HT1080 (cell line): ENCODE results near the gene TPM2. TPM values are rescaled to one million over a fixed set of nuclear protein-coding genes. Genes with fewer than 3 reads are reported as not detected.

Experiments
- DNase-seq: peaks from one replicate; pipeline ENCODE4 v3.0.0-alpha.2; 2015; ENCODE audit warnings: low read depth
- total RNA-seq: library from RNA; depleted of rRNA; stranded (reverse); fragments of >200 nt; shearing (Covaris generic); gene quantifications from 2 replicates; pipeline ENCODE4 v1.2.3, GENCODE V29; 2014

TPM2 gene
- total RNA-seq, 1 experiment from 2014 or later, result 405 TPM

DNA sequence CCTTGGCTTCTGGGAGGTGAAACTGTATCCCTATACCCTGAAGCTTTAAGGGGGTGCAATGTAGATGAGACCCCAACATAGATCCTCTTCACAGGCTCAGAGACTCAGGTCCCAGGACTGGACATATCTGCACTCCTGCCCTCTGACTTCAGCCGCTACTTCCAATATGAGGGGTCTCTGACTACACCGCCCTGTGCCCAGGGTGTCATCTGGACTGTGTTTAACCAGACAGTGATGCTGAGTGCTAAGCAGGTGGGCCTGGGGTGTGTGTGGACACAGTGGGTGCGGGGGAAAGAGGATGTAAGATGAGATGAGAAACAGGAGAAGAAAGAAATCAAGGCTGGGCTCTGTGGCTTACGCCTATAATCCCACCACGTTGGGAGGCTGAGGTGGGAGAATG, 10.6 kb downstream of the TPM2 start:
- no peak for DNase-seq

DNA sequence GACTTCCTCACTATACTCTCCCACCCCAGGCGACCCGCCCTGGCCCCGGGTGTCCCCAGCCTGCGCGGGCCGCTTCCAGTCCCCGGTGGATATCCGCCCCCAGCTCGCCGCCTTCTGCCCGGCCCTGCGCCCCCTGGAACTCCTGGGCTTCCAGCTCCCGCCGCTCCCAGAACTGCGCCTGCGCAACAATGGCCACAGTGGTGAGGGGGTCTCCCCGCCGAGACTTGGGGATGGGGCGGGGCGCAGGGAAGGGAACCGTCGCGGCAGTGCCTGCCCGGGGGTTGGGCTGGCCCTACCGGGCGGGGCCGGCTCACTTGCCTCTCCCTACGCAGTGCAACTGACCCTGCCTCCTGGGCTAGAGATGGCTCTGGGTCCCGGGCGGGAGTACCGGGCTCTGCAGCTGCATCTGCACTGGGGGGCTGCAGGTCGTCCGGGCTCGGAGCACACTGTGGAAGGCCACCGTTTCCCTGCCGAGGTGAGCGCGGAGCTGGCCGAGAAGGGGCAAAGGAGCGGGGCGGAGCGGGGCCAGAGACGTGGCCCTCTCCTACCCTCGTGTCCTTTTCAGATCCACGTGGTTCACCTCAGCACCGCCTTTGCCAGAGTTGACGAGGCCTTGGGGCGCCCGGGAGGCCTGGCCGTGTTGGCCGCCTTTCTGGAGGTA, 13.9 kb downstream of the TPM2 start:
- no peak for DNase-seq

DNA sequence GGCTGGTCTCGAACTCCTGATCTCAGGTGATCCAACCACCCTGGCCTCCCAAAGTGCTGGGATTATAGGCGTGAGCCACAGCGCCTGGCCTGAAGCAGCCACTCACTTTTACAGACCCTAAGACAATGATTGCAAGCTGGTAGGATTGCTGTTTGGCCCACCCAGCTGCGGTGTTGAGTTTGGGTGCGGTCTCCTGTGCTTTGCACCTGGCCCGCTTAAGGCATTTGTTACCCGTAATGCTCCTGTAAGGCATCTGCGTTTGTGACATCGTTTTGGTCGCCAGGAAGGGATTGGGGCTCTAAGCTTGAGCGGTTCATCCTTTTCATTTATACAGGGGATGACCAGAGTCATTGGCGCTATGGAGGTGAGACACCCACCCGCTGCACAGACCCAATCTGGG, 14.5 kb downstream of the TPM2 start:
- DNase-seq, result no peak

DNA sequence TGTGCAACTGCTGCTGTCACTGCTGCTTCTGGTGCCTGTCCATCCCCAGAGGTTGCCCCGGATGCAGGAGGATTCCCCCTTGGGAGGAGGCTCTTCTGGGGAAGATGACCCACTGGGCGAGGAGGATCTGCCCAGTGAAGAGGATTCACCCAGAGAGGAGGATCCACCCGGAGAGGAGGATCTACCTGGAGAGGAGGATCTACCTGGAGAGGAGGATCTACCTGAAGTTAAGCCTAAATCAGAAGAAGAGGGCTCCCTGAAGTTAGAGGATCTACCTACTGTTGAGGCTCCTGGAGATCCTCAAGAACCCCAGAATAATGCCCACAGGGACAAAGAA, 15.7 kb downstream of the TPM2 start:
- DNase-seq, result no peak

DNA sequence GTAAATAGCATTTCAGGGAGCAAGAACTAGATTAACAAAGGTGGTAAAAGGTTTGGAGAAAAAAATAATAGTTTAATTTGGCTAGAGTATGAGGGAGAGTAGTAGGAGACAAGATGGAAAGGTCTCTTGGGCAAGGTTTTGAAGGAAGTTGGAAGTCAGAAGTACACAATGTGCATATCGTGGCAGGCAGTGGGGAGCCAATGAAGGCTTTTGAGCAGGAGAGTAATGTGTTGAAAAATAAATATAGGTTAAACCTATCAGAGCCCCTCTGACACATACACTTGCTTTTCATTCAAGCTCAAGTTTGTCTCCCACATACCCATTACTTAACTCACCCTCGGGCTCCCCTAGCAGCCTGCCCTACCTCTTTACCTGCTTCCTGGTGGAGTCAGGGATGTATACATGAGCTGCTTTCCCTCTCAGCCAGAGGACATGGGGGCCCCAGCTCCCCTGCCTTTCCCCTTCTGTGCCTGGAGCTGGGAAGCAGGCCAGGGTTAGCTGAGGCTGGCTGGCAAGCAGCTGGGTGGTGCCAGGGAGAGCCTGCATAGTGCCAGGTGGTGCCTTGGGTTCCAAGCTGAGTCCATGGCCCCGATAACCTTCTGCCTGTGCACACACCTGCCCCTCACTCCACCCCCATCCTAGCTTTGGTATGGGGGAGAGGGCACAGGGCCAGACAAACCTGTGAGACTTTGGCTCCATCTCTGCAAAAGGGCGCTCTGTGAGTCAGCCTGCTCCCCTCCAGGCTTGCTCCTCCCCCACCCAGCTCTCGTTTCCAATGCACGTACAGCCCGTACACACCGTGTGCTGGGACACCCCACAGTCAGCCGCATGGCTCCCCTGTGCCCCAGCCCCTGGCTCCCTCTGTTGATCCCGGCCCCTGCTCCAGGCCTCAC, 16.3 kb downstream of the TPM2 start, which contains the start of gene CA9:
CA9 (plus strand) TSS at position 797 of the 893 bp plus-strand sequence; CDS start at position 829, 32 bp downstream.
- DNase-seq, result no peak

DNA sequence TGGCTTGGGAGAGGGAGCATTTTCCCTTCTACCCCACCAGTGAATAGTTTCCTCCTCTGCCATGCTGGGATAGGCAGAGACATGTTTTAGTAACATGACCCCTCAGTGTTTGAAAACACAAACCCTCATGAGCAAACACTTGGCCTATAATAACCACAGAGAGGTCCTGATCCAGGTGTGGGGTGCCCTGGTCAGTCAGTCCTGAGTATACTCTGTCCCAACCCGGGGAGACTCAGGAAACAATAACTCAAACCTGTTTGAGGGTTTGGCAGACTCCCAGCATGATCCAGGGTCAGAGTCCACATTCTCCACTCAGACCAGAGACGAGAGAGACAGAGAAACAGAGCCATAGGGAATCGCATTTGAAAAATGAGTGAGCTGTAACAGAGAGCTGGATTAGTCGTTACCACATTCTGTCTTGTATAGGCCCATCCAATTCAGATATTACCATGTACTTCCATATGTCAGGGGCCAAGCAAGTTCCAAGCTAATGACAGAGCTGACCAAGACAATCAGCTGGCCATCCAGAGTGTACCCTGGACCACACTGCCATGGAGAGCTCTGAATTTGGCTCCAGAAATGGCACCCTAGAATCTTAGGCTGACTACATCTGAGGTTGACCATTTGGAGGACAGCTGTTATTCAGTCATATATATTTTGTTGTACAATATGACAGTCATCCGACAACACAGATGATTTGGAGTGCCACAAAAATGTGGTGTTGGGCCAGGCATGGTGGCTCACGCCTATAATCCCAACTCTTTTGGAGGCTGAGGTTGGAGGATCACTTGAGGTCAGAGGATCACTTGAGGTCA, 20.2 kb downstream of the TPM2 start:
- peak; percentile 38 for DNase-seq

DNA sequence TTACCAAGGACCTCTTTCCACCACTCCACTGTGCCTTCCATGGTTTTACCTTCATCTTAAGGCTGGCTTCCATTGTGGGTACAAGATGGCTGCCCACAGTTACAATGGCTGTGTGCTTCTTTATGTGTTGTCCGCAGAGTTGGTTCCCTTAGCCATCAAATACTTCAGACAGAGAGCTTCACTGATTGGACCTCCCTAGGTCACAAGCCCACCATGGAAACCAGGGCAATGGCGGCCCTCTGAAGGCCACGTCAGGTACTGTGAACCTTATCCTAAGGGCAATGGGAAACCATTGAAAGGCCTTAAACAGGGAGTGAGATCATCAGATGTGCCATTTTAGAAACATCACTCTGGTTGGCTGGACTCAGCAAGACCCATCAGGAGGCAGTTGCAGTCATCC, 21.8 kb downstream of the TPM2 start:
- no peak for DNase-seq

DNA sequence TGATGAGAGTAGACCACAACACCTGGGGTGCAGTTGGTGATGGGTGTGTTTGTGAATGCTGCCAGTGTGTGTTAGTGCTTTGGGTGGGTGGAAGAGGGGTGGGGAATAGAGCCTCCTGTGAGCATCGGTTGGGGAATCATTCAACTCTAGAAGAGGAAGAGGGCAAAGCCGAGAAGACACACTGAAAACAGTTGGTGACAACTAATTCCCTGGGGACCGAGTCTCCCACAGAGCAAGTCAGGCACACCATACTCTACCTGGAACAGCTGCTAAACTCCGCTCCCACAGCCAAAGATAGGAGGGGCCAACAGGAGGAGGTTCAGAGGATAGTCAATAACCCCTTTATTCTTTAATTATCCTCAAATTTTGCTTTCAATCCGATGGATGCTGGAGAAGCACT, 23.2 kb downstream of the TPM2 start:
- DNase-seq, result no peak

DNA sequence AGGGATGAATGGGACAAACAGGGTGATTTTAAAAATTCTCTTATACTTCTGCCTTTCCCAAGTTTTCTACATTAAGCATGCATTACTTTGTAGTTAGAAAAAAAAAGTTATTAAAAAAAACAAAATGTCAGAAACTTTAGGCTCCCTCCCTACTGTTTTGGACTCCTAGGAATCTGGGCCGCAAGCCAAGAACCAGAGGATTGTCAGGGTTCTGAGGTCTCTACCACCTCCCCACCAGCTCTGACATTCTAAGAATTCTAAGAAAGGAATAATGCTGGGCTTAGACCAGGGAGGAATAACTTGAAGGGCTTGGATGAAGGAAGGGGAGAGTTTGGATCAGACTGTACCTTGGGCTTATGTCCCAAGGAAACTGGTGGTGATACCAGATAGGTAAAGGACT, 23.7 kb downstream of the TPM2 start:
- no peak for DNase-seq

DNA sequence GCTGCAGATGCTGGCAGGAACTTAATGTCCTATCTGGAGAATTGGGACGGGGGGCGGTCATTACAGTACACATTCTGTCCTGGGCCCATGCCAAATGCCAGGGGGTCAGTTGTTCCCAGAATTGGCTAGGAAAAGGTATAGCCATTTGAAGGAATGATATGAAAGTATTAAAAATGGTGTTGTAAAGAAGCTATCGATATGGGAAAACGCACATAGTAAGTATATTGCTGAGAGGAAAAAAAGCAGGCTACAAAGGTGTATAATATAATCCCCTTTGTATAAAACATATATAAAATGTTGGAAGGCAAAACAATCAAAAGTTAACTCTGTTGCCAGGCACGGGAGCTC, 24.3 kb downstream of the TPM2 start:
- no peak for DNase-seq

DNA sequence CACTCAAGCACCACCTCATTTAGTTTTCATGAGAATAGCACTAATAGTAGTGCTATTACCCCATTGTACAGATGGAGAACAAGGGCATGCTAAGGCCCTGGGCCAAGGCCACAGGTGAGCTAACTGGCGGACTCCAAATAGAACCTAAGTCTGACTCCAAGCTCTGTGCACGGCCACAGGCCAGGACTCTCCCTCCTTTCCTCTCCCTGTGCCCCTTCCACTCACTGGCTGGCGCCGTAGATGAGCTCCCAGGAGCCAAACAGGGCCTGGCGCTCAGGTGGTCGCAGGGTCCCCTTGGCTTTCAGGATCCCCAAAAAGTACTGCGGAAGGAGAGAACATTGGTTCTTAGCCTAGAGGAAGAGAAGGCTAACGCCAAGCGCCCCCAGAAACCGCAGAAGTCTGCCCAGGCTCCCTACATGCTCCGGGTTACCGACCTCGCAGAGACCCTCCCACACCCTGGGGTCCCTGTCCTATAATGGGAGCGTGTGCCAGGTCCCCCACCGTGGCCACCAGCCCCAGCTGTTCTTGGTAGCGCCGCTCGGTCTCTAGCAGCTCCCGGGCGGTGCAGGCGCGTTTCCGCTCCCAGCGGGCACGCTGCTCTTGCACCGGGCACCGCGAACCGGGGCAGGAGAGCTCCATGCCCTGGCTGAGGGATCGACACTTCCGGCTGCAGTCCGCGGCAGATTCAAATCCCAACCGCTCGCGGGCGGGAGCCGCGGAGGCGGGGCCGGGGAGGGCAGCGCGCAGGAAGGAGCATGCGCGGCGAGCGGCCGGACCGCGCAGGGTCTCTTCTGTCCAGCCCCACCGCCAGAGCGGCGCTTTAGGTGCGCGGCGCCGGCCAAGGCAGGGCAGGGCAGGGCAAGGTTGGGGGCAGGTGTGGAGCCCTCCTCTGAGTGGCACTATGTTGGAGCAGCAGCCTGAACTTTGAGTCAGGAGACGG, 24.9 kb downstream of the TPM2 start, which contains the start of gene ARHGEF39:
ARHGEF39 (minus strand) TSS at position 665 of the 940 bp plus-strand sequence; CDS start at position 639, 26 bp downstream.
- peak; percentile 88 for DNase-seq

DNA sequence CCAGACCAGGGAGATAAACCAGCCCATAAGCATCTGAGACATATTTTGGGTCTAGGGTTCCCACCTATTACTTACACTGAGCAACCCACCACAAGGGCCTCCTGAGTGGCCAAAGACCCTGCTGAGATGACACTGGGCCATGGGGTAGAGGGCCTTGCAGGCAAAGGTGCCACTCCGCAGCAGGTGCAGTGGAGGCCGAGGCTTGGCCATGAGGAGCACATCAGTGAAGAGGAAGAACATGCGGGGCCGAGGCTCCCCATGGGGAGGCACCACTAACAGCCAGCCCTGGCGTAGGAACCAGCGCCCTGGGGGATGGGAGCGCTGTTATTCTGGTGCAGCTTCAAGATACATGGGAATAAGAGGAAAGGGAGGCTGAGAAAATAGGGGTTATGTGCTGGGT, 27.3 kb downstream of the TPM2 start:
- no peak for DNase-seq

DNA sequence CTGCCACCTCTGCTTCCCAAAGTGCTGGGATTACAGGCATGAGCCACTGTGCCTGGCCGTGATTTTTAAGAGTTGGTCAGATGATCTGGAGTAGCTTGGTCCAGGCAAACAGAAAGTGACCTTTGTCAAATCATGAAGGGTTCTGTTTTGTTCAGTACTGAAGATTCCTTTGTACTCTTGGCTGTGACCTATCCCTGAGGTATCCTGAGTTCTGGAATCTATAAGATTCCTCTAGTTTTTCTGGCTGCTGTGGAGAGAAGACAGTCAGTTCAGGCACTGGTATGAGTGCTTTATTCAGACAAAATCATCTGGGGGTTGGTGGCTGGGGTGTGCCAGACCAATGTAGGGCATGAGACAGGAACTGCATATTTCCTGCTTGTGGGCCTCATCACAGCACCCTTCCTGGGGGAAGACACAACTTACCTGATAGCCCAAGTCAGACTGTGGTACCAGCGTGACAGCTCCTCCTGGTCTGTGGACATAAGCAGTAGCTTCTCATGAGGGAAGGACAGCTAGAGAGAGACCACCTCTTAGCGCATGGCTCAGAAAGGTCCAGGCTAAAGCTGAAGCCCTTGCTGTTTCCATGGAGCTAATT, 27.9 kb downstream of the TPM2 start:
- no peak for DNase-seq

DNA sequence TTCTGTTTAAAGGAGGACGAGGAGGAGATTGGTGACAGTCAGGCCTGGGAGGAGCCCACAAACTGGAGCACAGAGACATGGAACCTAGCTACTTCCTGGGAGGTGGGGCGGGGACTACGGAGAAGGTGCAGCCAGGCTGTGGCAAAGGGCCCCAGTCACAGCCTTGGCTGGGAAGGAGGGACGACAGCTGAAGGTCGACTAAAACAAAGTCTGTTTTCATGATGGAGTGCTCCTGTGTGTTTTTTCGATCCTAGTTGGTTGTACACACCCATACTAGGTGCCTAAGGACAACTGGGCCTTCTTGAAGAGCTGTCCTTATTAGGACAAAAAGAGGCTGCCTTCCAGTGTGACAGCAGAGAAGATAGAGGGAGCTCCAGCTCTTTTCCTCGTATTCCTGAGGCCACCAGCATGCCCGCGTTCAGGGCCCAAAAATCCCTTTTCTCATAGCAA, 28.7 kb downstream of the TPM2 start:
- no peak for DNase-seq

DNA sequence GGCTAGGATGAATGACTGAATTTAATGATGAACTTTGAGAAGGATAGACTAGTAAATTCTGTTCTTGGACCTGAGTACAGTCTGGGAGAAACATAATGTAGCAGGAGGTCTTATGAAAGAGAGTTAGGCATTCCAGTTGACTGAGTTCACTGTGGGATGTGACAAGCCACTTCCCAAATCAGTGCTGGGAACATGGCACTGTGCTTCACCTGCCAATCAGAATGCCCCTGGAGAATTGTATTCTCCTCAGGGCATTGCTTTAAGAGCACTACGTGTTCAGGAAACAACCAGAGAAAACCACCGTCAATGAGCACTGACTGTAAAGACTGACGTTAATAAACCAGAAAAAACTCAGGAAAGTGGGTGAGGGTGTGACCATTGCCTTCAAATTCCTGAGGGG, 30.4 kb downstream of the TPM2 start:
- peak; percentile 62 for DNase-seq

DNA sequence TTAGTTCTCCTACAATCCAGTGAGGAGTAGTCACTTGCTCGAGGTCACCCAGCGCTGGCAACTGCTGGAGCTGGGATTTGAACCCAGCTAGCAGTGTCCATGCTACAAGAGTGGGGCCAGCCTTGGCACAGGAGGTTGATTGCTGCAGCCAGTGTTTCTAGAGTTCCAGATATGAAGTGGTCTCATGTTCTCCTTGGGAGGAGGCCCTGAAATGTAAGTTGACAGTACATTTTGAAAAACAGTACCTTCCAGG, 30.8 kb downstream of the TPM2 start:
- peak; percentile 62 for DNase-seq

DNA sequence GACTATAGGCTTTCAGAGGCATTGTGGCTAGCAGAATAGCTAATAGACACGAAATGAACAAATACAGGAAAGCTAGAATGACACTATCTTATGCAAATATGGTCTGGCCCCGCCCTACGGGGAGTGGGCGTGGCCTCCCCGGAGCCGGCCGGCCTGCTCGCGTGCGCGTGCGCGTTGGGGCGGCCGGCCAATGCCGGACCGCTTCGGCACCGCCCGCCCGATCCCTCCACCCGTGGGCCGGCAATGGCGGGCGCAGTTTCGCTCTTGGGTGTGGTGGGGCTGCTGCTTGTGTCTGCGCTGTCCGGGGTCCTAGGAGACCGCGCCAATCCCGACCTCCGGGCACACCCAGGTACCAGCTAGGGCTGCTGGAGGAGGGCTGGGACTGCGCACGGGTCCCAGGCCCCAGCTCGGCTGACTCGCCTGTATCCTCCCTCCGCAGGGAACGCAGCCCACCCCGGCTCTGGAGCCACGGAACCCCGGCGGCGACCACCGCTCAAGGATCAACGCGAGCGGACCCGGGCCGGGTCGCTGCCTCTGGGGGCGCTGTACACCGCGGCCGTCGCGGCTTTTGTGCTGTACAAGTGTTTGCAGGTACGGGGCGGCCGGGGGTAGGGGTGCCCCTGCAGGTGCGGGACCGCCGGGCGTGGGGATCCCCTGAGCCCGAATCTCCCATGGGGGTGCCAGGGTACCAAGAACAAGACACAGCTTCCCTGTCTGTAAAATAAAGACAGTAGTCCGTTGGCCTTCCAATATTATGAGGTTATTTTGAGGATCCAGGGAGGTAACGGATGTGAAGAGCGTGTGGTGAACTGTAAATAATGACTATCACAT, 31.4 kb downstream of the TPM2 start, which contains the start of gene CCDC107:
CCDC107 (plus strand) TSS at position 156 of the 831 bp plus-strand sequence; CDS start at position 244, 88 bp downstream.
- DNase-seq, result peak; percentile 75

DNA sequence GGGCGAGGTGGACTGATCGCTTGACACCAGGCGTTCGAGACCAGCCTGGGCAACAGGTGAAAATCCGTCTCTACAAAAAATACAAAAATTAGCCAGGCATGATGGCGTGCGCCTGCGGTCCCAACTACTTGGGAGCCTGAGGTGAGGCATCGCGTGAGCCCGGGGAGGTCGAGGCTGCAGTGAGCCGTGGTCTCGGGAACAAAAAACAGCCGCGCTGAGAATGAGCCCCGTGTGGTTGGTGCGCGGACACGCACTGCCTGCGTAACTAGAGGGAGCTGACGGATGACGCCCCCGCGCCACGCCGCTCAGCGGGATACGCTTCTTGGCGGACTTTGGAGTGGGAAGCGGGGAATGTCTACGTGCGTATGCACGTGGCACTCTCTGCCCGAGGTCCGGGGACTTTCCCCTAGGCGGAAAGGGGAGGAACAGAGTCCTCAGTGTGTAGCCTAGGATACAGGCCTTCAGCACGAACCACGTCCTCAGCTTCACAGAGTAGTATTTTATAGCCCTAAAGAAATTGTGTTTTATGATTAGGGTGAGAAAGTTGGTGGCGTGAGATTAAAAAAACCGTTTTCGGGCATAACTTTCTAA, 32.1 kb downstream of the TPM2 start, which contains the start of gene RMRP:
RMRP (minus strand) TSS at position 474 of the 591 bp plus-strand sequence.
- peak; percentile 99 for DNase-seq
